GM10847 (cell line): ENCODE measurements around the gene MR1.

Experiments used
- POLR2A ChIP-seq: IDR thresholded peaks from 2 replicates; pipeline ENCODE4 v1.6.1; 2011; ENCODE audit not compliant: insufficient read length; ENCODE audit errors: extremely low read depth

Gene MR1

DNA sequence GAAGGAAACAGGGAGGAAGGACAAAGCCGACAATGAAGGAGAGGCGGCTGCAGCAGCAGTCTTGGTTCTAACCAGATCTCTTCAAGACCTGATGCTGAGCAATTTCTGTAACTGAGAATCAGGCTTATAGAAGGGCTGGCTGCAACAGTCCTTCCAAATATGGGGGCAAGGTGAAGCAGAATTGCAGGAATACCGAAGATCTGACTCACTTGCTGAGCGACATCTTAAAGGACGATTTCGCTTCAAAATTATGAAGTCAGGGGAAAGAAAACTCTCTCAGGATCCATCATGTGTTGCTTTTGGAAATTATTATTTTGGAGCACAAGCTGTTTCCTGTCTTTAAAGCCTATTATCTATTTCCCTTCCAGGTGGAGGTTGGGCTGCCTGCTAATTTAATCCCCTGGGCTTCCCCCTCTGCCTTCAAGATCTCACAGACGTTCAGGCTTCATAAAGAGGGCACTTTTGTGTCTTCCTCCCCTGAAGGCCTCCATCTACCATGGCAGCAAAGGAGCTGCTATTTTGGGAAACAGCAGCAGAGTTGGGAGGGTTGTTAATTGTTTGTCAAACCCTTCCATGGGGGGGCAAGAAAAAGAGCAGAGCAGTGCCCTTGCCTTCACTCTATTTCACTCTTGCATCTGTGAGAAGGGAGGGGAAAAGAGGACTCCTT lies 43.9 kb downstream of the MR1 start:
- TF ChIP-seq POLR2A: no peak

DNA sequence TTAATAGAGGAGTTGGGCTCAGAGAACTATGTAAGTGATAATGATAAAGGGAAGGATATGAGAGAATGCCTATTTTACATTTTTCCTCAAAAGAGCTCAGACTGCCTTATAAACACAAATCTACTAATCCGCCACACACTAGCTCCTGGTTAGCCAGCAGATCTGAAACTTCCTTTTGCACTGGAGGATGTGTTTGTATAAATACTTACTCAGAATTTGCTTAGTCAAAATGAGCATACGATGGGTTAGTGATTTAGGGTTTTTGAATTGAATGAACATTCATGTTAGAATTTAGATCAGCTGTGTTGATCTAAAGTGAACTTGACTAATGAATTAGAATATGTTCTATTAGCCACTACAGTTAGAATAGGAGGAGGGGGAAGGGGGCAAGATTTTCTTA lies 45.6 kb downstream of the MR1 start:
- no peak for TF ChIP-seq POLR2A

DNA sequence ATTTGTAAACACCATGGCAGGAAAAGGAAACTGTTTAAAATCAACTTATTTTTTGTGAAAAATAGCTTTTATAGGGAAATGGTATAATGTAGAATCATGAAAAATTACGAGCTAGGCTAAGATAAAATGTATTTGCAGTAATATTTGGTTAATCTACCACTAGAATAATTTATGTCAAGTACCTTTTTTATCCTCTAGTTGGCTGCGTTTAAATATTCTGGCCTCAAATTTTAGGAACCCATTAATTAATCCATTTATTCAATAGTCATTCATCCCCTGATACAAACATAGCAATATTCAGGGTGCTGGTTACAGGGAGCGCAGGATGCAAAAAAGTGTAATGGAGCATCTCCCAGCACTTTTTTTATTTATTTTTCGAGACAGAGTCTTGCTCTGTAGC lies 46.1 kb downstream of the MR1 start:
- TF ChIP-seq POLR2A: no peak

DNA sequence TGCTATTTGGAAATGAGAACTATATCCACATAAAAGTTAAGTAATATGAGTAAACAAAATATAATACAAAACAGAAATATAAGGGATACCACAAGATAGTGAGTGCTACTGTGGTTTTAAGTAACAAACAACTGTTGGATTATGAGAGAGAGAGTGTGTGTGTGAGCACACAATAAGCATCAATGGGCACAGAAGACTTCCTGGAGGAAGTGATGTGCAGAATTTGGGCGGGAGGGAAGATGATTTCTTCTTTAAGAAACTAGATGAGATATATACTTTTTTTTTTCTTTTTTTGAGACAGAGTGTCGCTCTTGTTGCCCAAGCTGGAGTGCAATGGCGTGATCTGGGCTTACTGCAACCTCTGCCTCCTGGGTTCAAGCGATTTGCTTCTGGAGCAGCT lies 46.8 kb downstream of the MR1 start:
- no peak for TF ChIP-seq POLR2A

- TF ChIP-seq POLR2A: no peak
Observed at GRCh38 chr1:181081395-181081794, 47.6 kb downstream of the MR1 start.

DNA sequence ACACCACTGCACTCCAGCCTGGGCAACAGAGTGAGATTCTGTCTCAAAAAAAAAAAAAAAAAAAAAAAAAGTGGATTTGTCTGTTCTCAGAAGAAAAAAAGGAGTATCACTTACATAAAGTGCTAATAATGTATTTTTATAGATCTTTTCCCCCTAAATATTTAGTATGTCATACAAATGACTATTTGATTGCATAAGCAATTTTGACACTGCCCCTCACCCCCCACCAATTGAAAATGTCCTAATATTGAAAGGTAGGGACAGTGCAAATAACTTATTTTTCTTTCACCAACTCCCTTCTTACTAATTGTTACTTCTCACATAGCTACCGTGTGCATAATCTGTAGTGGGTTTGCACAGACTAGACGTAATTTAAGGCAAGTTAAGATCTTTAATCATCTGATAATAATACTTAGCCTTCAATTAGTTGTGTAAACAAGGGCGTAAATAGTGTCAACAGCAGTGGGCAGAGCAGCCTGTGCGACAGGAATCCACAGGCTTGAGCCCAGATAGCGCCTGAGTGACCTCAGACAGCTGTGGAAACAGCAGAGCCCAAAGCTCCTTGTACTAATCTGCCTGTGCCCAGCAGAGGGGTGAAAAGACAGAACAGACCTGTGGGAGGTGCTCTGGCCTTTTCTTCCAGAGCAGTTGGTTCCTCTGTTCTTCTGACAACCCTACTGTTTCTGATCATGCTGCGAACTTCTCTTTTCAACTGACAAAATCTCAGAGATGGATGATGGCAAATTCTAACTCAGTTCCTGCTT lies 50.2 kb downstream of the MR1 start:
- TF ChIP-seq POLR2A: no peak

GRCh38 chr1:181084606-181084969 lies 50.8 kb downstream of the MR1 start:
- no peak for TF ChIP-seq POLR2A

GRCh38 chr1:181086091-181086490 lies 52.3 kb downstream of the MR1 start:
- TF ChIP-seq POLR2A: no peak

GRCh38 chr1:181086926-181087325 lies 53.1 kb downstream of the MR1 start:
- TF ChIP-seq POLR2A: no peak

DNA sequence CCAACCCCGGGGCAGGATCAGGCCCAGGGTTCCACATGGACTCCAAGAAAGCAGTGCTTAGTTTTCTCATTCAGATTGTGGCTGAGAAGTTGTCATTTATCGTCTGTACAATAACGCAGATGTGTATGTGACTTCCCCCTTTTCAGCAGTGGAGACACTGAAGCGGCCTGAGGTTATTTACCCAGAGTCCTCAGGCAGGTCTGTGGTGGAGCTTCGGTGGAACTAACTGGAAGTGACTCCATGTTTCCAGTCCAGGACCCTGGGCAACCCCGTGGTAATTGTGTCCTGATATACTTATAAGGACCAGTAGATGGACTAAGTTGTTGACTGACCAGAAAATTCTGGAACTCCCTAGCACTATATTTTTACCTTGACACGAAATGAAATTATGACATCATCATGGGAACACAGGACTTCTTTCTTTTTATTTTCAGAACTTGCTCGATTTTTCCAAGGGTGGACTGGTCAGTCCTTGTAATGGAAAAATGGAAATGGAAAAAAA lies 53.7 kb downstream of the MR1 start:
- no peak for TF ChIP-seq POLR2A

DNA sequence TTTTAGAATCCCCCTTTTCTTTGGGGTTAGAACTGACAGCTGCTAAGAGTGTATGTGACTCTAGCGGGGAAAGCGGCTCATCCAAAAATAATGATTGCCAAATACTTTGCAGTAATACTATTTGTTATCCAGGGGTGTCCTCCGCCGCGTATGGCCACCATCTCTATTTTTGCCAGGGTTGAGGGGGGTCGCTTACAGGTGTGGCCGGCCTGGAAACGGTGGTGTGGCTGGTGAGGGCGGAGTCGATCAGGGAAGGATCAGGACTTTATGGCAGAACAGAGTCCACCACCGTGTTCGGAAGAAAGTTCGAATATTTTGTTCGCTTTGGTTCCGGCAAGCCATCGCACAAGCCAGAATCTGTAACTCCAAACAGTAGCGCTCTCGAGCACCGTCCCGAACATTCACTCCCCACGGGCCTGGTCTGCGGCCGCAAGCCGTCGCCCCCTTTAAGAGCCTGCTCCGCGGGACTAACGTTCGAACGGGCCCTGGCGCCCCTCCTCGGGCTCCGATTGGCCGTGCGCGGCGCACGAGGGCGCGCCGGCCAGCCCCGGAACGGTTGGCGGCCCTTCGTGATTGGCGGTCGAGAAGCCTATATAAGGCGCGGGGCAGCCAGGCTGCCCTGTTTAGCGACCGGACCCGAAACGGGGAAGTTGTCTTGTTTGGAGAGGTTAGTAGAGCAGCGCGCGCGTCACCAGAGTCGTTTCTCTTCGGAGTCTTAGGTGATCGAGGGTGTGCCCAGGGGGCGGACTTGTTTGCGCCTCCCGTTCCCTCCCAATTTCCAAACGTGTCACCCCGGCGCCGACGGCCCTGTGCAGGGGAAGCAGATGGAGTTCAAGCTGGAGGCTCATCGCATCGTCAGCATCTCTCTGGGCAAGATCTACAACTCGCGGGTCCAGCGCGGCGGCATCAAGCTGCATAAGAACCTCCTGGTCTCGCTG lies 54.6 kb downstream of the MR1 start, which contains the start of gene IER5:
TSS of gene IER5 (plus strand) at position 622 of the 938 bp plus-strand sequence. CDS start at position 825, 203 bp downstream.
- TF ChIP-seq POLR2A: peak; percentile 100

DNA sequence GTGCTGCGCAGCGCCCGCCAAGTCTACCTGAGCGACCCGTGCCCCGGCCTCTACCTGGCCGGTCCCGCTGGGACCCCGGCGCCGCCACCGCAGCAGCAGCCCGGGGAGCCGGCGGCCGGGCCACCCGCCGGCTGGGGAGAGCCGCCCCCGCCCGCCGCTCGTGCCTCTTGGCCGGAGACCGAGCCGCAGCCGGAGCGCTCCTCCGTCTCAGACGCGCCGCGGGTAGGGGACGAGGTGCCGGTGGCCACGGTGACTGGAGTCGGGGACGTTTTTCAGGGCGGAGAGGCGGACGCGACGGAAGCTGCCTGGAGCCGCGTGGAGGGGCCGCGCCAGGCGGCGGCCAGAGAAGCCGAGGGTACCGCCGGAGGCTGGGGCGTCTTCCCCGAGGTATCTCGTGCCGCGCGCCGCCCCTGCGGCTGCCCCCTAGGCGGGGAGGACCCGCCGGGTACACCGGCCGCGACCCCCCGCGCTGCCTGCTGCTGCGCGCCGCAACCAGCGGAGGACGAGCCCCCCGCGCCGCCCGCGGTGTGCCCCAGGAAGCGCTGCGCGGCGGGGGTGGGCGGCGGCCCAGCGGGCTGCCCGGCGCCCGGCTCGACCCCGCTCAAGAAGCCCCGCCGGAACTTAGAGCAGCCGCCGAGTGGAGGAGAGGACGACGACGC lies 55.4 kb downstream of the MR1 start:
- no peak for TF ChIP-seq POLR2A

GRCh38 chr1:181089676-181090544 lies 56.1 kb downstream of the MR1 start:
- TF ChIP-seq POLR2A: peak; percentile 44

- TF ChIP-seq POLR2A: no peak
Observed at GRCh38 chr1:181090641-181091126, 56.9 kb downstream of the MR1 start.

- no peak for TF ChIP-seq POLR2A
Observed at GRCh38 chr1:181091309-181092040, 57.7 kb downstream of the MR1 start.
